Activated CD4-positive, alpha-beta T cell treated with anti-CD3 and anti-CD28 coated beads, Interleukin-2, amount 50 U/mL, for 24 hours (primary cell): Measurements from ENCODE around the gene TRAF7.

Source experiments
- DNase-seq, 2 donors: peaks; one replicate each; pipeline ENCODE4 v3.0.0-alpha.2; 2020; ENCODE audit warnings: low read depth in 1 of 2, low spot score in 1 of 2

The TRAF7 gene

GRCh38 chr16:2180962-2181923 lies 25.7 kb downstream of the TRAF7 start:
- DNase-seq: no peak

- DNase-seq: no peak
Measured at GRCh38 chr16:2181952-2182351, 26.4 kb downstream of the TRAF7 start.

GRCh38 chr16:2183671-2184070 lies 28.1 kb downstream of the TRAF7 start:
- DNase-seq: no peak

- no peak for DNase-seq
Measured at GRCh38 chr16:2184346-2184745, 28.8 kb downstream of the TRAF7 start.

- DNase-seq: no peak
Measured at GRCh38 chr16:2184962-2185361, 29.4 kb downstream of the TRAF7 start.

GRCh38 chr16:2186064-2186463 lies 30.5 kb downstream of the TRAF7 start:
- DNase-seq: no peak

GRCh38 chr16:2186505-2186904 lies 30.9 kb downstream of the TRAF7 start:
- DNase-seq: no peak

GRCh38 chr16:2187212-2187611 lies 31.6 kb downstream of the TRAF7 start:
- DNase-seq: no peak

GRCh38 chr16:2188395-2188794 lies 32.8 kb downstream of the TRAF7 start:
- DNase-seq: no peak

- DNase-seq: no peak
Measured at GRCh38 chr16:2189252-2189893, 33.8 kb downstream of the TRAF7 start.

- no peak for DNase-seq
Measured at GRCh38 chr16:2190002-2190658, 34.5 kb downstream of the TRAF7 start.

- no peak for DNase-seq
Measured at GRCh38 chr16:2190659-2191445, 35.3 kb downstream of the TRAF7 start.

GRCh38 chr16:2191446-2191706 lies 35.8 kb downstream of the TRAF7 start:
- DNase-seq: no peak

GRCh38 chr16:2194166-2194834 lies 38.7 kb downstream of the TRAF7 start:
- DNase-seq: no peak

- no peak for DNase-seq
Measured at GRCh38 chr16:2194852-2195321, 39.3 kb downstream of the TRAF7 start.

- no peak for DNase-seq
Measured at GRCh38 chr16:2195322-2196161, 40.0 kb downstream of the TRAF7 start.

GRCh38 chr16:2196162-2196980 lies 40.8 kb downstream of the TRAF7 start, which contains the start of gene CASKIN1:
Gene CASKIN1, minus strand, starts transcription at chr16:2196605. Its CDS starts 173 bp downstream, at chr16:2196432.
- DNase-seq: no peak

- DNase-seq: no peak
Measured at GRCh38 chr16:2196981-2197511, 41.5 kb downstream of the TRAF7 start.

- no peak for DNase-seq
Measured at GRCh38 chr16:2197765-2198164, 42.2 kb downstream of the TRAF7 start.
